ENCODE results near the gene RSPH4A.

DNA sequence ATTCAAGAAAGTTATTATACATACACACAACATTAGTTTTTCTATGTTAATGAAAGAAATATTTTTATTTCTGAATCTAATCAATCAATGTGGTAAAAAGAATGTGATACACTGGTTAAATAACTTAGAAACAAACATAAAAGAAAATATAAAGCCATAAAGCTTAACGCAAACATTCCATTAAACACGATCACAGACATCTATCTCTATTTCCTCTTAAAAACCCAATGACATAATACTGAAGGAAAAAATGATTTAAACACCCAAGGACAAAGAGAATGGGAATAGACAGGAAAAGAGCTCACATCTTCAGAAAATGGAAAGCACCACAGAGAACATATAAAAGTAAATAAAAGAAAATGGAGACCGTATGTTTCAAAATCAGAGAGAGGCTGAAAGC, 32.9 kb downstream of the RSPH4A start:
- no peak for TF ChIP-seq CTCF (IDR thresholded peaks at IDR 0.05)
- TF ChIP-seq EP300 (IDR thresholded peaks at IDR 0.05), result no peak
